OCI-LY3 (cell line): Measurements from ENCODE around the gene JADE1.

Experiments
- H2AFZ ChIP-seq: fragments of 200-600, 300-600 bp; shearing (Covaris generic); 2 replicates; pipeline ENCODE4 v1.6.0; 2014; ENCODE audit warnings: antibody characterized with exemption, low read depth, low read length
- H3K27ac ChIP-seq: fragments of 200-600, 300-600 bp; sonication (generic); 2 replicates; pipeline ENCODE4 v1.5.1; 2014; ENCODE audit warnings: mild to moderate bottlenecking, low read length, moderate library complexity, mixed read lengths
- H3K27me3 ChIP-seq: fragments of 200-600, 300-600 bp; sonication (generic); 2 replicates; pipeline ENCODE4 v1.6.1; 2014; ENCODE audit warnings: low read depth, low read length, mixed read lengths
- H3K36me3 ChIP-seq: fragments of 200-600, 300-600 bp; sonication (generic); replicated peaks from 2 replicates; pipeline ENCODE3; 2014; ENCODE audit warnings: low read depth, low read length, mixed read lengths
- H3K4me1 ChIP-seq: fragments of 300-600, 200-600 bp; sonication (generic); 2 replicates; pipeline ENCODE4 v1.6.1; 2014; ENCODE audit warnings: low read length, mixed read lengths
- H3K4me2 ChIP-seq: fragments of 200-600, 300-600 bp; sonication (generic); 2 replicates; pipeline ENCODE4 v1.6.1; 2014; ENCODE audit warnings: low read length, mixed read lengths
- H3K4me3 ChIP-seq: fragments of 300-600, 200-600 bp; sonication (generic); 2 replicates; pipeline ENCODE4 v1.5.1; 2014; ENCODE audit warnings: antibody characterized with exemption, mild to moderate bottlenecking, low read length, moderate library complexity
- H3K79me2 ChIP-seq: fragments of 300-600, 200-600 bp; shearing (Covaris generic); 2 replicates; pipeline ENCODE4 v1.6.1; 2014; ENCODE audit warnings: mild to moderate bottlenecking, low read length, mixed read lengths
- H3K9ac ChIP-seq: fragments of 300-600, 200-600 bp; shearing (Covaris generic); 2 replicates; pipeline ENCODE4 v1.6.0; 2014; ENCODE audit warnings: mild to moderate bottlenecking, low read length, moderate library complexity
- H3K9me3 ChIP-seq: fragments of 200-600, 300-600 bp; shearing (Covaris generic); 2 replicates; pipeline ENCODE4 v1.6.1; 2014; ENCODE audit warnings: low read length, mixed read lengths; ENCODE audit not compliant: insufficient read depth
- H4K20me1 ChIP-seq: fragments of 200-600, 300-600 bp; sonication (generic); 2 replicates; pipeline ENCODE4 v1.6.1; 2016; ENCODE audit warnings: low read length, mixed read lengths; ENCODE audit not compliant: insufficient read depth
- EZH2phosphoT487 ChIP-seq: fragments of 200-600 bp; shearing (Covaris generic); IDR thresholded peaks from 2 replicates; pipeline ENCODE4 v1.6.1; 2018; ENCODE audit warnings: antibody characterized with exemption, mixed run types, low read depth
- TF ChIP-seq, protein P1 (sequence below): fragments of 200-600, 300-600 bp; sonication (generic); IDR thresholded peaks from 2 replicates; pipeline ENCODE4 v1.5.1; 2014; ENCODE audit warnings: antibody characterized with exemption, low read length, low read depth

Gene JADE1

GRCh38 chr4:128848461-128848860 lies 39.0 kb downstream of the JADE1 start:
- Histone ChIP-seq H3K9ac (no peak overlapping the region), H3K4me3 (no peak overlapping the region), H2AFZ (no peak overlapping the region), H4K20me1 (no peaks in the 10 kb centered on the region), H3K4me2 (no peak overlapping the region), H3K27me3 (no peaks in the 10 kb centered on the region), H3K9me3 (no peaks in the 10 kb centered on the region), H3K79me2 (peaks cover 10% of the 10 kb centered on the region; the same call in 1 of the 2 replicates), H3K27ac (no peak overlapping the region), H3K36me3 (peaks cover 72% of the 10 kb centered on the region), H3K4me1 (no peaks in the 10 kb centered on the region)
- TF ChIP-seq, protein P1, sequence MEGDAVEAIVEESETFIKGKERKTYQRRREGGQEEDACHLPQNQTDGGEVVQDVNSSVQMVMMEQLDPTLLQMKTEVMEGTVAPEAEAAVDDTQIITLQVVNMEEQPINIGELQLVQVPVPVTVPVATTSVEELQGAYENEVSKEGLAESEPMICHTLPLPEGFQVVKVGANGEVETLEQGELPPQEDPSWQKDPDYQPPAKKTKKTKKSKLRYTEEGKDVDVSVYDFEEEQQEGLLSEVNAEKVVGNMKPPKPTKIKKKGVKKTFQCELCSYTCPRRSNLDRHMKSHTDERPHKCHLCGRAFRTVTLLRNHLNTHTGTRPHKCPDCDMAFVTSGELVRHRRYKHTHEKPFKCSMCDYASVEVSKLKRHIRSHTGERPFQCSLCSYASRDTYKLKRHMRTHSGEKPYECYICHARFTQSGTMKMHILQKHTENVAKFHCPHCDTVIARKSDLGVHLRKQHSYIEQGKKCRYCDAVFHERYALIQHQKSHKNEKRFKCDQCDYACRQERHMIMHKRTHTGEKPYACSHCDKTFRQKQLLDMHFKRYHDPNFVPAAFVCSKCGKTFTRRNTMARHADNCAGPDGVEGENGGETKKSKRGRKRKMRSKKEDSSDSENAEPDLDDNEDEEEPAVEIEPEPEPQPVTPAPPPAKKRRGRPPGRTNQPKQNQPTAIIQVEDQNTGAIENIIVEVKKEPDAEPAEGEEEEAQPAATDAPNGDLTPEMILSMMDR = no peak
- no peak for TF ChIP-seq EZH2phosphoT487

DNA sequence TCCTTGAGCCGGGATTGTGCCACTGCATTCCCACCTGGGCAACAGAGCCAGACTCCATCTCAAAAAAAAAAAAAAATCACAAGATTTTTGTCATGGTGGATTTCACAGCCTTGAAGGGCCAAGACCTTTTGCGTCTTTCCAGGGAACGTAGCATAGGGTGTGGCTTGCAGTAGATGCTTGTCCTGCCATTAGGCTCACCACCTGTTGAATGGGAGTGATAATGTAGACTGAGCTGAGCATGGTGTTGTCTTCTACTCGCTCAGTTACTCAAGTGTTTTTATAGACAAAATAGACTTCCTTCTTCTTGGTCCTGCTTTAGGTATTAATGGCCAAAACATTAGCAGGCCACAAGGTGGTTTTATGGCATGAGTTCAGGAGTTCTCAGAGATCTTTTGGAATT lies 40.8 kb downstream of the JADE1 start:
- Histone ChIP-seq H3K4me2 (no peak overlapping the region), H4K20me1 (no peaks in the 10 kb centered on the region), H3K4me3 (no peak overlapping the region), H3K36me3 (peaks cover 70% of the 10 kb centered on the region), H3K79me2 (no peaks in the 10 kb centered on the region; the same call in 1 of the 2 replicates), H2AFZ (no peak overlapping the region), H3K27ac (no peak overlapping the region), H3K4me1 (no peaks in the 10 kb centered on the region), H3K9me3 (no peaks in the 10 kb centered on the region), H3K9ac (no peak overlapping the region), H3K27me3 (no peaks in the 10 kb centered on the region)
- no peak for TF ChIP-seq EZH2phosphoT487
- TF ChIP-seq, protein P1 = no peak

DNA sequence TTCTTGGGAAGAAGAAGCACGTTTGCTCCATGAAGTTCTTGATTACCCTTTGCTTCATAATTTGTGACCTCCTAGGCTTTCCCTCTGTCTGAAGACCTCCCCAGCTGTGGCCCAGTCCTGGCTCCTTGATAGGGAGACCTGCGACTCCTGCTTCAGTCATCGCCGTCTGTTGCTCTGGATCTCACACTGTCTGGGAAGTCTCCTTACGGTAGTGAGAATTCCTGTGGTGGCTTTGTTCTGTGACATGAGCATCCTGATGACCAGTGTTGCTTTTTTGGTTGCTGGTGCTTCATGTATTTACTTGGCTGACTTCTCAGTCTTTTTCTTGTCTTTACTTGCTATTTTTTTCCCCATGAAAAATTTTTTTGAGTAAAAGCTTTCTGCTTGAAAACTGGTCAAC lies 44.2 kb downstream of the JADE1 start:
- H2AFZ ChIP-seq = no peak overlapping the region
- no peaks in the 10 kb centered on the region for H3K27me3 ChIP-seq
- H3K36me3 ChIP-seq = peaks cover 76% of the 10 kb centered on the region
- no peak overlapping the region for H3K4me3 ChIP-seq
- no peaks in the 10 kb centered on the region for H3K4me1 ChIP-seq
- no peaks in the 10 kb centered on the region for H4K20me1 ChIP-seq
- no peaks in the 10 kb centered on the region for H3K79me2 ChIP-seq
- no peak overlapping the region for H3K9ac ChIP-seq
- H3K9me3 ChIP-seq = no peaks in the 10 kb centered on the region
- H3K27ac ChIP-seq = no peak overlapping the region
- TF ChIP-seq, protein P1 = no peak
- no peak for TF ChIP-seq EZH2phosphoT487
- H3K4me2 ChIP-seq = no peak overlapping the region

DNA sequence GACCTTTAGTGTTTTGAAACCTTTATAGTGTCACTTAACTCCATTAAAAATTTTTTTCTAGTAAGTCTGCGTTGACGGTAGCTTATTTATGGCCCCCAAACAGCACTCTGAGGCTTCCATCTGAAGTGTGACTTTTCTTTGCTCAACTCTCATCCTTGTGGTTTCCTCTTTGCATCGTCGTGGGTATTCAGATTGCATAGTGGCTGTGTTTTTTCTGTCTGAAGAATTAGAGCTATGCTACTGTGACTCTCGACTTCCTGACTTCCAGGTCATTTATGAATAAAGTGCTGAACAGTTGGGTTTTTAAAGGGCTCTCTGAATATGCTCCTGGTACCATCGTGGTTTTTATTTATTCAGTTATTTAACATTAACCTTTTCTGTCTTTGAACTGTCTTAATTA lies 44.9 kb downstream of the JADE1 start:
- peaks cover 75% of the 10 kb centered on the region for H3K36me3 ChIP-seq
- H3K4me2 ChIP-seq = no peak overlapping the region
- H3K27ac ChIP-seq = no peak overlapping the region
- no peaks in the 10 kb centered on the region for H3K9me3 ChIP-seq
- no peak overlapping the region for H3K9ac ChIP-seq
- TF ChIP-seq, protein P1 = no peak
- TF ChIP-seq EZH2phosphoT487 = no peak
- no peak overlapping the region for H2AFZ ChIP-seq
- H3K79me2 ChIP-seq = no peaks in the 10 kb centered on the region
- H3K27me3 ChIP-seq = no peaks in the 10 kb centered on the region
- H3K4me1 ChIP-seq = peaks cover 6% of the 10 kb centered on the region
- no peaks in the 10 kb centered on the region for H4K20me1 ChIP-seq
- H3K4me3 ChIP-seq = no peak overlapping the region
